ENCODE data around the gene ANXA2R. TPM values are rescaled to one million over a fixed set of nuclear protein-coding genes. Genes with fewer than 3 reads are reported as not detected.

The ANXA2R gene
- total RNA-seq, 6 experiments from 2014 or later = 0.85 to 1.5 (median 1.1) TPM

GRCh38 chr5:43006424-43007202 is 33.5 kb downstream of the ANXA2R start:
- Mint-ChIP-seq H3K27ac (peak overlapping the region; percentile 87), H3K4me3 (peak overlapping the region; percentile 89), H3K36me3 (ENCODE audit: low read depth) (peaks cover 10% of the 10 kb centered on the region), H3K27me3 (ENCODE audit: insufficient read depth) (peaks cover 8% of the 10 kb centered on the region), H3K9me3 (no peaks in the 10 kb centered on the region; the same call in 1 of the 2 replicates), H3K4me1 (ENCODE audit: low read depth) (peaks cover 55% of the 10 kb centered on the region)
- no peak for TF ChIP-seq CTCF (IDR thresholded peaks at IDR 0.05)
- DNase-seq = no peak

GRCh38 chr5:43005031-43005430 is 35.1 kb downstream of the ANXA2R start:
- Mint-ChIP-seq H3K27ac (no peak overlapping the region), H3K27me3 (ENCODE audit: insufficient read depth) (peaks cover 8% of the 10 kb centered on the region), H3K4me1 (ENCODE audit: low read depth) (peaks cover 55% of the 10 kb centered on the region), H3K9me3 (no peaks in the 10 kb centered on the region; the same call in 1 of the 2 replicates), H3K36me3 (ENCODE audit: low read depth) (peaks cover 4% of the 10 kb centered on the region; the same call in 1 of the 2 replicates), H3K4me3 (no peak overlapping the region)
- no peak for DNase-seq
- no peak for TF ChIP-seq CTCF (IDR thresholded peaks at IDR 0.05)

- peaks cover 37% of the 10 kb centered on the region for H3K4me1 Mint-ChIP-seq (ENCODE audit: low read depth)
- no peak for DNase-seq
- no peaks in the 10 kb centered on the region; the same call in 1 of the 2 replicates for H3K9me3 Mint-ChIP-seq
- TF ChIP-seq CTCF (IDR thresholded peaks at IDR 0.05) = no peak
- no peak overlapping the region for H3K4me3 Mint-ChIP-seq
- peaks cover 4% of the 10 kb centered on the region; the same call in 1 of the 2 replicates for H3K36me3 Mint-ChIP-seq (ENCODE audit: low read depth)
- no peak overlapping the region for H3K27ac Mint-ChIP-seq
- H3K27me3 Mint-ChIP-seq (ENCODE audit: insufficient read depth) = no peaks in the 10 kb centered on the region; the same call in 1 of the 2 replicates
Observed at GRCh38 chr5:43001748-43002147, 38.4 kb downstream of the ANXA2R start.

- Mint-ChIP-seq H3K36me3 (ENCODE audit: low read depth) (no peaks in the 10 kb centered on the region), H3K9me3 (no peaks in the 10 kb centered on the region), H3K4me1 (ENCODE audit: low read depth) (peaks cover 36% of the 10 kb centered on the region), H3K27me3 (ENCODE audit: insufficient read depth) (no peaks in the 10 kb centered on the region; the same call in 1 of the 2 replicates), H3K4me3 (peak overlapping the region; percentile 91), H3K27ac (peak overlapping the region; percentile 92)
- no peak for TF ChIP-seq CTCF (IDR thresholded peaks at IDR 0.05)
- DNase-seq = no peak
Observed at GRCh38 chr5:43000914-43001313, 39.2 kb downstream of the ANXA2R start.

GRCh38 chr5:43000111-43000840 is 39.8 kb downstream of the ANXA2R start:
- Mint-ChIP-seq H3K4me3 (peak overlapping the region; percentile 91), H3K36me3 (ENCODE audit: low read depth) (no peaks in the 10 kb centered on the region; the same call in 1 of the 2 replicates), H3K27ac (peak overlapping the region; percentile 92), H3K9me3 (no peaks in the 10 kb centered on the region; the same call in 1 of the 2 replicates), H3K4me1 (ENCODE audit: low read depth) (peaks cover 39% of the 10 kb centered on the region), H3K27me3 (ENCODE audit: insufficient read depth) (no peaks in the 10 kb centered on the region; the same call in 1 of the 2 replicates)
- TF ChIP-seq CTCF (IDR thresholded peaks at IDR 0.05) = no peak
- no peak for DNase-seq
